Thymus (tissue), 14 donors: Measurements from ENCODE around the gene SDS. TPM values are rescaled to one million over a fixed set of nuclear protein-coding genes. Genes with fewer than 3 reads are reported as not detected.

Source experiments
- DNase-seq, 9 donors: peaks; one replicate each; pipeline ENCODE4 v3.0.0-alpha.2; 2013; ENCODE audit warnings: low spot score in 9 of 9, low read depth in 6 of 9, missing footprints in 1 of 9
- H3K27ac ChIP-seq, 2 donors: one replicate each; pipeline ENCODE4 v1.5.1; 2013; ENCODE audit warnings: control low read depth in 1 of 2, low read depth in 1 of 2, low read length in 1 of 2, mild to moderate bottlenecking in 1 of 2, moderate library complexity in 1 of 2
- H3K27me3 ChIP-seq, 2 donors: one replicate each; pipeline ENCODE4 v1.5.1; 2013; ENCODE audit warnings: low read length in 1 of 2; ENCODE audit not compliant: control insufficient read depth in 2 of 2, insufficient read depth in 1 of 2
- H3K36me3 ChIP-seq, 2 donors: one replicate each; pipeline ENCODE4 v1.5.1; 2013; ENCODE audit warnings: low read length in 1 of 2, mild to moderate bottlenecking in 1 of 2, moderate library complexity in 1 of 2; ENCODE audit not compliant: control insufficient read depth in 2 of 2, insufficient read depth in 2 of 2
- H3K4me1 ChIP-seq, 2 donors: one replicate each; pipeline ENCODE4 v1.5.1; 2013; ENCODE audit warnings: low read length in 2 of 2; ENCODE audit not compliant: control insufficient read depth in 2 of 2, insufficient read depth in 2 of 2
- H3K4me3 ChIP-seq, 2 donors: one replicate each; pipeline ENCODE4 v1.5.1; 2013; ENCODE audit warnings: low read length in 2 of 2, control low read depth in 1 of 2, mild to moderate bottlenecking in 1 of 2
- H3K9me3 ChIP-seq, 2 donors: one replicate each; pipeline ENCODE4 v1.5.1; 2013; ENCODE audit warnings: low read length in 1 of 2, mild to moderate bottlenecking in 1 of 2; ENCODE audit not compliant: control insufficient read depth in 2 of 2, insufficient read depth in 1 of 2
- WGBS: extraction: QIAGEN DNeasy Blood & Tissue Kit; methylation state at CpG from one replicate; pipeline ENCODE4 v1.1.7; 2013; 5-methylcytosine and 5-hydroxymethylcytosine counted together
- long read RNA-seq, 10 donors: transcript quantifications; one replicate each; lab custom pipeline, GENCODE V29; 2026
- polyA plus RNA-seq: library from polyadenylated mRNA; stranded (reverse); fragments of 200-250 nt; gene quantifications from one replicate; pipeline ENCODE4 v1.2.3, GENCODE V29; 2013
- total RNA-seq: library from RNA; stranded (reverse); fragments of 120-200 nt; gene quantifications from one replicate; pipeline ENCODE4 v1.2.4, GENCODE V29; 2013
- donor health status: healthy.

The SDS gene, protein sequence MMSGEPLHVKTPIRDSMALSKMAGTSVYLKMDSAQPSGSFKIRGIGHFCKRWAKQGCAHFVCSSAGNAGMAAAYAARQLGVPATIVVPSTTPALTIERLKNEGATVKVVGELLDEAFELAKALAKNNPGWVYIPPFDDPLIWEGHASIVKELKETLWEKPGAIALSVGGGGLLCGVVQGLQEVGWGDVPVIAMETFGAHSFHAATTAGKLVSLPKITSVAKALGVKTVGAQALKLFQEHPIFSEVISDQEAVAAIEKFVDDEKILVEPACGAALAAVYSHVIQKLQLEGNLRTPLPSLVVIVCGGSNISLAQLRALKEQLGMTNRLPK
- 0.52 TPM for total RNA-seq
- 26.3 TPM for polyA plus RNA-seq
- long read RNA-seq, donor 1: 0 reads
- long read RNA-seq, donor 2: 0 reads
- long read RNA-seq, donor 3: 0 reads
- long read RNA-seq, donor 4: 0 reads
- long read RNA-seq, donor 5, partial matches to known transcripts: 0 of 1 reads
- long read RNA-seq, donor 5, other reads (novel, unspliced or antisense): 0 of 1 reads
- long read RNA-seq, donor 6: 0 reads
- long read RNA-seq, donor 7: 0 reads
- long read RNA-seq, donor 8: 0 reads
- long read RNA-seq, donor 9: 0 reads
- long read RNA-seq, donor 10: 0 reads

GRCh38 chr12:113403435-113404415 lies at the start of gene SDS:
Gene SDS (minus strand): TSS chr12:113403887. CDS start chr12:113399708, 4,179 bp downstream.
- Histone ChIP-seq H3K4me1 (no peaks in the 10 kb centered on the region), H3K36me3 (no peaks in the 10 kb centered on the region), H3K27ac (no peak within 1 kb of the TSS), H3K9me3 (no peaks in the 10 kb centered on the region), H3K4me3 (no peak within 1 kb of the TSS), H3K27me3 (no peaks in the 10 kb centered on the region)
- WGBS: 35% methylated on average over 14 of the region's 14 CpGs
- DNase-seq: peak in 1 of 9 donors; percentile 12

GRCh38 chr12:113453330-113453729 lies 49.6 kb upstream of the SDS start:
- H3K36me3 ChIP-seq: no peaks in the 10 kb centered on the region
- H3K4me3 ChIP-seq: no peak overlapping the region
- H3K9me3 ChIP-seq: peaks cover 0 to 4% of the 10 kb centered on the region in 2 donors
- 47% methylated on average over 6 of the region's 6 CpGs for WGBS
- no peak overlapping the region for H3K27ac ChIP-seq
- no peak for DNase-seq
- peaks cover 0 to 11% of the 10 kb centered on the region in 2 donors for H3K27me3 ChIP-seq
- no peaks in the 10 kb centered on the region for H3K4me1 ChIP-seq

DNA sequence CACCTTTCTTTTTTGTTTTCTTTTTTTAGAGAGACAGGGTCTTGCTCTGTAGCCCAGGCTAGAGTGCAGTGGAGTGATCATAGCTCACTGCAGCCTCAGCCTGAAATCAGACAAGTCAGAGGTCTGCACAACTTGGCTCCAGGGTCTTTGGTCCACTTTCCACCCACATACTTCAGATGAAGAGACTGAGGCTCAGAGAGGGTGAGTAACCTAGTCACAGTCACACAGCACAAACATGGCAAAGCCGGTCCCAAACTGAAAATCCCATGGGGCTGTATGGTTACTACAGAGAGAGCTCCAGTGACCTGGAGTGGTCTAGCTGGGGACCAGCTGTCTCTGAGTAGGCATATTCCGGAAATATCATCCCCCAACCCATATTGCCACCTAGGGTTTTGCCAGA lies 48.8 kb upstream of the SDS start:
- Histone ChIP-seq H3K27me3 (peaks cover 0 to 7% of the 10 kb centered on the region in 2 donors), H3K27ac (no peak overlapping the region), H3K4me1 (no peaks in the 10 kb centered on the region), H3K9me3 (peaks cover 0 to 4% of the 10 kb centered on the region in 2 donors), H3K4me3 (no peak overlapping the region), H3K36me3 (no peaks in the 10 kb centered on the region)
- WGBS: 98% methylated on average over 2 of the region's 2 CpGs
- DNase-seq: no peak

DNA sequence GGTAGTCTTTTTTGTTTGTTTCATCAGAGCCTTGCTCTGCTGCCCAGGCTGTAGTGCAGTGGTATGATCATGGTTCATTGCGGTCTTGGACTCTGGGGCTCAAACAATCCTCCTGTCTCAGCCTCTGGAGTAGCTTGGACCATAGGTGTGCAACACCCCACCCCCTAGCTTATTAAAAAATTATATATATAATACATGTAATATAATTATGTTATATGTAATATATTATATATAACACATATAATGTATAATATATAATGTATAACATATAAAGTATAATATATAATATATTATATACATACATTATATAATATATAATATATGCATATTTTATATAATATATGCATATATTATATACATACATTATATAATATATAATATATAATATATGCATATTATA lies 46.2 kb upstream of the SDS start:
- peaks cover 0 to 4% of the 10 kb centered on the region in 2 donors for H3K27me3 ChIP-seq
- H3K9me3 ChIP-seq: peaks cover 0 to 4% of the 10 kb centered on the region in 2 donors
- H3K4me3 ChIP-seq: no peak overlapping the region
- H3K4me1 ChIP-seq: no peaks in the 10 kb centered on the region
- 94% methylated on average over 1 of the region's 1 CpG for WGBS
- H3K27ac ChIP-seq: no peak overlapping the region
- DNase-seq: no peak
- H3K36me3 ChIP-seq: no peaks in the 10 kb centered on the region

DNA sequence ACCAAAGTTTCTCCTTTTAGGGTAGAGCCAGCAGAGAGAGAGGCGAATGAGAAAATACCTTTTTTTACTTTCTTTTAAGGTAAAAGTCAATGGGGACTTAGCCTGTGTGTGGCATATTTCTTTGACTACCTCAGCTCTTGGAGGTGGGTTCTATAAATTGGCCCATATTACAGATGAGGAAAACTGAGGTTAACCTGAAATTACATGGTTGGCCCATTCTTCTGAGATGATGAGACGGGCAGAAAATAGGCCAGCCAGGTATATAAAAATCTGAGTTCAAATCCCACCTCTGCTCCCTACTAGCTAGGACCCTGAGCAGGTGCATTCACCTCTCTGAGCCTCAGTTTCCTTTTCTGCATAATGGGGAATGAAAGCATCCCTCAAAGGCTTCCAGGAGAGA lies 45.6 kb upstream of the SDS start:
- peaks cover 0 to 4% of the 10 kb centered on the region in 2 donors for H3K27me3 ChIP-seq
- H3K36me3 ChIP-seq: no peaks in the 10 kb centered on the region
- WGBS: 97% methylated on average over 2 of the region's 2 CpGs
- peaks cover 0 to 4% of the 10 kb centered on the region in 2 donors for H3K9me3 ChIP-seq
- no peak overlapping the region for H3K4me3 ChIP-seq
- H3K4me1 ChIP-seq: no peaks in the 10 kb centered on the region
- H3K27ac ChIP-seq: no peak overlapping the region
- no peak for DNase-seq

- Histone ChIP-seq H3K9me3 (peaks cover 0 to 4% of the 10 kb centered on the region in 2 donors), H3K27ac (no peak overlapping the region), H3K4me3 (no peak overlapping the region), H3K27me3 (peaks cover 0 to 2% of the 10 kb centered on the region in 2 donors), H3K4me1 (no peaks in the 10 kb centered on the region), H3K36me3 (no peaks in the 10 kb centered on the region)
- 34% methylated on average over 7 of the region's 7 CpGs for WGBS
- no peak for DNase-seq
Measured at GRCh38 chr12:113448873-113449272, 45.2 kb upstream of the SDS start.

GRCh38 chr12:113445544-113446171 lies 42.0 kb upstream of the SDS start:
- H3K4me3 ChIP-seq: no peak overlapping the region
- DNase-seq: no peak
- peaks cover 0 to 4% of the 10 kb centered on the region in 2 donors for H3K9me3 ChIP-seq
- H3K4me1 ChIP-seq: no peaks in the 10 kb centered on the region
- H3K36me3 ChIP-seq: no peaks in the 10 kb centered on the region
- H3K27ac ChIP-seq: no peak overlapping the region
- whole genome bisulfite sequencing: 87% methylated on average over 6 of the region's 6 CpGs
- peaks cover 0 to 8% of the 10 kb centered on the region in 2 donors for H3K27me3 ChIP-seq

DNA sequence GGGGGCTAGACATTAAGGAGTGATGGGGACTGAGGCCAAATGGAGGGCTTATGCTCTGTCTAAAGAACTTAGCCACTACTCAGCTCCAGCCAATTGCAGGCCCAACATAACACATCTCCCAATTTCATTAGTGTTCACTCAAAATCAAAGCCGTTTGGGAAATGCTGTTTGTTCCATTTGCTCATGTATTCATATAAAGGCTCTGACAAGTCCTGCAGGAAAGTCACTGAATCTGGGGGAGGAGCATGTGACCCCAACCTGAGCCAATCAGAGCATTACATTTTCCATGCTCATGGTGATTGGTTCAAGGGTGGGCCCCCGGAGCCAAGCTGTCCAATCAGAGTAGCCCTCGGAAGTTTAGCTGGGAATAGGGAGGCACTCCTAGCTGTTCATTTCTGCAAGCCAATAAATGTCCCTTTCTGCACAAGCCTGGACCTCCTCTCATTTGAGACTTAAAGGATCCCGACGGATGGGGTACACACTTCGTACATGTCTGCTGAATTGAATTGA lies 39.4 kb upstream of the SDS start:
- Histone ChIP-seq H3K27me3 (peaks cover 0 to 12% of the 10 kb centered on the region in 2 donors), H3K4me3 (no peak overlapping the region), H3K4me1 (no peaks in the 10 kb centered on the region), H3K27ac (no peak overlapping the region), H3K36me3 (no peaks in the 10 kb centered on the region), H3K9me3 (no peaks in the 10 kb centered on the region)
- no peak for DNase-seq
- 95% methylated on average over 6 of the region's 6 CpGs for WGBS
